ENCODE data around the gene ATP8B4. TPM values are rescaled to one million over a fixed set of nuclear protein-coding genes. Genes with fewer than 3 reads are reported as not detected.

The ATP8B4 gene
- total and polyA plus RNA-seq, 2 donors (not counting 3 experiments of a cell fraction or from before 2014, with no cell fraction given) = not detected

GRCh38 chr15:49848807-49849206 is 270.2 kb downstream of the ATP8B4 start:
- H4K20me1 ChIP-seq (replicated peaks; ENCODE audit: control insufficient read depth, extremely low read depth, insufficient read depth, low read length) = no peaks in the 10 kb centered on the region
- H3K4me1 ChIP-seq (ENCODE audit: control insufficient read depth, extremely low read depth, insufficient read depth, low read length) = no peaks in the 10 kb centered on the region
- CTCF ChIA-PET = no interaction called here
- FAIRE-seq (no peak), DNase-seq (ENCODE audit: low read depth, low spot score) (no peak)
- H3K79me2 ChIP-seq (ENCODE audit: control insufficient read depth, insufficient read depth, low read length) = no peaks in the 10 kb centered on the region
- intact Hi-C loops (cut with micrococcal nuclease) = no loop called here
- no peak overlapping the region for H3K4me2 ChIP-seq (ENCODE audit: insufficient read depth, low read length)
- POLR2A ChIA-PET = no interaction called here
- H3K9ac ChIP-seq (replicated peaks; ENCODE audit: extremely low read depth, insufficient read depth, low read length) = no peak overlapping the region
- no peaks in the 10 kb centered on the region for H3K36me3 ChIP-seq (ENCODE audit: control insufficient read depth in 2 of 2, extremely low read depth in 1 of 2, insufficient read depth in 2 of 2, low read length in 2 of 2)
- H3K27ac ChIP-seq (ENCODE audit: insufficient read depth, low read depth, low read length) = no peak overlapping the region
- H3K9me3 ChIP-seq (replicated peaks; ENCODE audit: control insufficient read depth, insufficient read depth, low read length) = no peaks in the 10 kb centered on the region
- no peak for TF ChIP-seq MYC (IDR thresholded peaks at IDR 0.05; ENCODE audit: low read depth, low read length)
- no peak for TF ChIP-seq GATA2 (IDR thresholded peaks at IDR 0.05; ENCODE audit: insufficient read depth, insufficient read length, low read depth, low read length)
- TF ChIP-seq EZH2 (IDR thresholded peaks at IDR 0.05; ENCODE audit: borderline replicate concordance, low read depth, low read length, severe bottlenecking) = no peak
- TF ChIP-seq FOS (IDR thresholded peaks at IDR 0.05; ENCODE audit: borderline replicate concordance, insufficient read depth, low read length) = no peak
- TF ChIP-seq POLR2AphosphoS5 (IDR thresholded peaks at IDR 0.05; ENCODE audit: insufficient read depth, low read depth, low read length) = no peak
- no peak for TF ChIP-seq JUN (IDR thresholded peaks at IDR 0.05; ENCODE audit: borderline replicate concordance, insufficient read depth, insufficient read length, low read depth)
- no peak for TF ChIP-seq MAX (IDR thresholded peaks at IDR 0.05; ENCODE audit: insufficient read depth, insufficient read length)
- no peak for TF ChIP-seq CTCF (IDR thresholded peaks at IDR 0.05; ENCODE audit: extremely low read depth in 1 of 2, insufficient read depth in 1 of 2, low read depth in 1 of 2, low read length in 2 of 2)
- no peak for TF ChIP-seq POLR2A (IDR thresholded peaks at IDR 0.05; ENCODE audit: low read depth, low read length)
- no peaks in the 10 kb centered on the region for H3K9me1 ChIP-seq (replicated peaks; ENCODE audit: control insufficient read depth, extremely low read depth, insufficient read depth, low read length)
- no peak overlapping the region for H3K4me3 ChIP-seq (replicated peaks in 1 of 3; ENCODE audit: insufficient read depth in 1 of 3, low read depth in 1 of 3, low read length in 3 of 3)
- dilution Hi-C loops (cut with MboI; ENCODE audit: extremely low pct_ligation_motif_present, low sequenced_read_pairs) = no loop called here
- H3K27me3 ChIP-seq (ENCODE audit: control insufficient read depth in 2 of 2, insufficient read depth in 2 of 2, low read length in 2 of 2) = no peaks in the 10 kb centered on the region
- H2AFZ ChIP-seq (ENCODE audit: low read depth, low read length) = no peak overlapping the region
- BruUV-seq (replicated peaks) = no TSS peak

All from endothelial cell of umbilical vein (primary cell).